Coronary artery (tissue), 2 donors: Measurements from ENCODE around the gene TRIM17.

Experiments used
- DNase-seq: peaks from one replicate; pipeline ENCODE4 v3.0.0-alpha.2; 2017; ENCODE audit warnings: low spot score
- H3K27ac ChIP-seq, 2 donors: fragments of 200-600 bp; sonication (generic); one replicate each; pipeline ENCODE4 v1.5.1; 2016 to 2019
- H3K4me3 ChIP-seq: fragments of 200-600 bp; sonication (generic); 2 replicates; pipeline ENCODE4 v1.5.1; 2016; ENCODE audit warnings: mild to moderate bottlenecking, moderate library complexity
- CTCF ChIP-seq: fragments of 200-600 bp; sonication (generic); IDR thresholded peaks from one replicate; pipeline ENCODE4 v1.5.1; 2019; ENCODE audit warnings: antibody characterized with exemption

TRIM17 gene

GRCh38 chr1:228368801-228369607, 47.7 kb downstream of the TRIM17 start:
- no peak for DNase-seq
- Histone ChIP-seq H3K4me3 (no peak overlapping the region), H3K27ac (no peak overlapping the region)
- TF ChIP-seq CTCF = no peak

- TF ChIP-seq CTCF = no peak
- H3K4me3 ChIP-seq = no peak overlapping the region
- H3K27ac ChIP-seq = no peak overlapping the region
- no peak for DNase-seq
These were observed 48.6 kb downstream of the TRIM17 start for GRCh38 chr1:228367798-228368791.

GRCh38 chr1:228366866-228367741, 49.6 kb downstream of the TRIM17 start:
- Histone ChIP-seq H3K27ac (no peak overlapping the region), H3K4me3 (no peak overlapping the region)
- DNase-seq = no peak
- no peak for TF ChIP-seq CTCF

- H3K27ac ChIP-seq = no peak overlapping the region
- H3K4me3 ChIP-seq = no peak overlapping the region
- TF ChIP-seq CTCF = no peak
- no peak for DNase-seq
These were observed 50.4 kb downstream of the TRIM17 start for GRCh38 chr1:228366062-228366865.

- DNase-seq = no peak
- no peak overlapping the region for H3K4me3 ChIP-seq
These were observed 51.2 kb downstream of the TRIM17 start for GRCh38 chr1:228365271-228366061.

More at GRCh38 chr1:228365271-228366061, 51.2 kb downstream of the TRIM17 start:
- no peak overlapping the region for H3K27ac ChIP-seq
- no peak for TF ChIP-seq CTCF
